Measurements from ENCODE around the gene CGAS.

GRCh38 chr6:73418081-73418741 lies 33.9 kb downstream of the CGAS start:
- TF ChIP-seq CTCF (conservative IDR thresholded peaks at IDR 0.05) (no peak), EZH2 (IDR thresholded peaks at IDR 0.05; ENCODE audit: low read depth) (no peak)

Measured in PC-9 (cell line).